Right renal pelvis (tissue), 4 donors: ENCODE results near the gene ACTG2. TPM values are rescaled to one million over a fixed set of nuclear protein-coding genes. Genes with fewer than 3 reads are reported as not detected.
A peak's percentile ranks its signal among the peaks of the same experiment; 100 is the strongest.

Experiments
- DNase-seq, 4 donors: peaks; one replicate each; pipeline ENCODE4 v3.0.0-alpha.2; 2013; ENCODE audit warnings: low read depth in 4 of 4, low spot score in 3 of 4, missing footprints in 1 of 4
- polyA plus RNA-seq, 4 donors: library from polyadenylated mRNA; unstranded; fragments of 120-200 nt; gene quantifications; one replicate each; pipeline ENCODE4 v1.2.1, GENCODE V29; 2013; ENCODE audit not compliant: insufficient read length in 4 of 4

Gene ACTG2
- polyA plus RNA-seq, 4 donors = 0.80 to 2.9 (median 1.3) TPM

- DNase-seq = no peak
Measured at GRCh38 chr2:73911548-73912208, 18.9 kb downstream of the ACTG2 start.

GRCh38 chr2:73913414-73914054 is 20.7 kb downstream of the ACTG2 start:
- no peak for DNase-seq

DNA sequence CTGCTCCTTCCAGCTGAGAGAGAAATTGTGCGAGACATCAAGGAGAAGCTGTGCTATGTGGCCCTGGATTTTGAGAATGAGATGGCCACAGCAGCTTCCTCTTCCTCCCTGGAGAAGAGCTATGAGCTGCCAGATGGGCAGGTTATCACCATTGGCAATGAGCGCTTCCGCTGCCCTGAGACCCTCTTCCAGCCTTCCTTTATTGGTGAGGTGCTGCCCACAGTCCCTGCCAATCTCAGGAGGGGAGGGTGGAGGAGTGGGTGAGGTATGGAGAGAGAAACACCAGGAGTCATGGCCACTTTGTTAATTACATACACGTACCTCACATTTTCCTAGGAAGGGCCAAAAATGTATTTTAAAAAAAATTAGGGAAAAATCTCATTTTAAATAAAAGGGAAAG is 21.9 kb downstream of the ACTG2 start:
- DNase-seq = no peak

DNA sequence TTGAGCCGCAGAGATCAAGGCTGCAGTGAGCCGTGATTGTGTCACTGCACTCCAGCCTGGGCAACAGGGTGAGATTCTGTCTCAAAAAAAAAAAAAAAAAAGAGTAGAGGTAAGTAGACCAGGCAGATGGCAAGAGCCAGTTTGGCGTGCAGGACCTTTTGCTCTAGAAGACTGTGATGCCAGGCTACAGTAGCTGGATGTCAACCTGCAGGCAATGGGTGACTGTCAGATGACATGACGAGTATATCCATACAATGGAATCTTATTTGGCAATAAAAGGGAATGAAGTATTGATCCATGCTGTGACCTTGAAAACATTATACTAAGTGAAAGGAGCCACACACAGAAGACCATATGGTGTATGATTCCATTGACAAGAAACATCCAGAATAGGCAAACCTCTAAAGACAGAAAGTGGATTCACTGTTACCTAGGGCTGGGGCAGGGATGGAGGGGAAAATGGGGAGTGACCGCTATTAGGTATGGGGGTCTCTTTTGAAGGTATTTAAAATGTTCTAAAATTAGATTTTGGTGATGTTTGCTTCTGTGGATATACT is 22.7 kb downstream of the ACTG2 start:
- DNase-seq = no peak

GRCh38 chr2:73916666-73917065 is 23.9 kb downstream of the ACTG2 start:
- DNase-seq = no peak

GRCh38 chr2:73917296-73917695 is 24.5 kb downstream of the ACTG2 start:
- DNase-seq = no peak

- no peak for DNase-seq
Measured at GRCh38 chr2:73917696-73918207, 24.9 kb downstream of the ACTG2 start.

- no peak for DNase-seq
Measured at GRCh38 chr2:73918856-73919255, 26.0 kb downstream of the ACTG2 start.

DNA sequence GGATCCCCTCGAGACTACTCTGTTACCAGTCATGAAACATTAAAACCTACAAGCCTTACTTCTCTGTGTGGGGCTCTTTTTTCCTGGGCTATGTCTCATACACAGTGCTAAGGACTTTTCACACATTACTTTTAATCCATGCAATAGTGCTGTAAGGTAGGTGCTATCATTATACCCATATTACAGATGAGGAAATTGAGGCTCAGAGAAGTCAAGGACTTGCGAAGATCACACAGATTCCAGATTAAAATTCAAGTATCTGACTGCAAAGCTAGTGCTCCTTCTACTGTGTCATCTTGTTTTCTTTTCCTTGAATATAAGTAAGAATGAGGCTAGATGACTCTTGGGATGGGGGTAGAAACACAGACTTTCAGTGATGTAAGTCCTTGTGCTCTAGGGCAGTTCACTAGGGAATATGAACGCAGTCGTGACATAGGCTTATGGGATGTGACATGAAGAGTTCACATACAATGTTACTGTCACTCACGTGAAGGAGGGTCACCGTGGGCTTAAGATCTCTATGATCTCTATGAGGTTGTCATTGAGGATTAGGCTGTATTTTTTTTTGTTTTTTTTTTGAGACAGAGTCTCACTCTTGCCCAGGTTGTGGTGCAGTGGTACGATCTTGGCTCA is 26.9 kb downstream of the ACTG2 start:
- DNase-seq = no peak

DNA sequence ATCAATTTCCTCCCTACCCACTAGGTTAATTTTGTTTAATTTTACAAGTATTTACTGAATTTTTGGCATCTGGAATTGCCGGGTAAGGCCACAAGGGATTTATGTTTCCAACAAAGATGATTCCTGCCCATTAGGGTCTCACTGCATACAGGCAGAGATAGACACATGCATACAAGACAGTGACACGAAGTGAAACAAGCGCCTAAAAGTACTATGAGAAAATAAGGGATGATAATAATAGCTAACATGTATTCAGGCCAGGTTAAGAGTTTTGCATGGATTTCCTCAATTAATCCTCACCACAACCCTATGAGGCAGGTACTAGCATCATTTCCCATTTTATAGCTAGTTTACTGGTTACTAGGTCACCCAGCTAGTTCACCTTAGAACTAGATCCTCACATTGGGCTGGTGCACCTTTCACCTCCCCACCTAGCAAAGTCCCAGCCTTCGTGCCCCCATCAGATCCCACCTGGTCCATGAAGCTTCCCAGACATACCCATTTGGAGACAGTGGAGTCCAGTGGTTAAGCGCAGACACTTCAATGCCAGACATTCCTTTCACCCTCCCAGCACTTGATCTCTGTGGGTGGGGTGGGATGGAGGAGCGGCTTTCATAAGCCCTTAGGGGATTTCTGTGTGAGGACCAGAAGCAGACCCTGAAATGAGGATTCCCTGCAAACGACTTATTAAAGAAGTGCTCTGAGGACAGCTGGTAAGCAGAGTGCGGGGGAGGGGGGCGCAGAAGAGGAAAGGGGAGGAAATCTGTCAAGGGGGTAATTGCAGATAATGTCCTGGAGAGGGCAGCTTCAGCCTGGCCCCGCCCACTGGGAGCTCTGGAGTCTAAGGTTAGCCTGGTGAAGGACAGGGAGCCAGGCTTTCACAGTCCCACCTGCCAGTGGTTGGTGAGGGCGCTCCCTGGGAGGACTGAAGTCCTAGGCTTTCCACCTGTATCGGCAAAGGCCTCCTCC is 28.1 kb downstream of the ACTG2 start:
- no peak for DNase-seq

GRCh38 chr2:73921581-73921980 is 28.8 kb downstream of the ACTG2 start:
- no peak for DNase-seq

DNA sequence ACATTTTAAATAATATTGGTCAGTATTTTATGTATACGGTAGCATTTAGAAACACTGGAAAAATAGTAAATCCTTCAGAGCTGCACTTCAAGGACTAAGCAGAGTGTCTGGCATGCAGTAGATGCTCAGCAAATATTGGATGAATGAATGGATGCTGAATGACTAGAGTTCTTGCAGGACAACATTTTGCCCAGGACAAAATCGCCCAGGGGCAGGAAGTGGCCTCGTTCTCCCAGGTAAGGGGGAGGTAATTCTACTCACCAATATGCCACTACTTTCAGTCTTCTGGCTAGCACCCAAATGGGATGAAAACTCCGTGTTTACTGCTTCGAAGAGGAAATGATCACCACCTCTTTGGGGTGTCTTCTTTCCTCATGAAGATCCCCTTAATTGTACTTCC is 29.9 kb downstream of the ACTG2 start:
- no peak for DNase-seq

GRCh38 chr2:73925033-73925704 is 32.4 kb downstream of the ACTG2 start:
- DNase-seq = no peak

GRCh38 chr2:73925853-73926492 is 33.2 kb downstream of the ACTG2 start:
- DNase-seq = no peak

DNA sequence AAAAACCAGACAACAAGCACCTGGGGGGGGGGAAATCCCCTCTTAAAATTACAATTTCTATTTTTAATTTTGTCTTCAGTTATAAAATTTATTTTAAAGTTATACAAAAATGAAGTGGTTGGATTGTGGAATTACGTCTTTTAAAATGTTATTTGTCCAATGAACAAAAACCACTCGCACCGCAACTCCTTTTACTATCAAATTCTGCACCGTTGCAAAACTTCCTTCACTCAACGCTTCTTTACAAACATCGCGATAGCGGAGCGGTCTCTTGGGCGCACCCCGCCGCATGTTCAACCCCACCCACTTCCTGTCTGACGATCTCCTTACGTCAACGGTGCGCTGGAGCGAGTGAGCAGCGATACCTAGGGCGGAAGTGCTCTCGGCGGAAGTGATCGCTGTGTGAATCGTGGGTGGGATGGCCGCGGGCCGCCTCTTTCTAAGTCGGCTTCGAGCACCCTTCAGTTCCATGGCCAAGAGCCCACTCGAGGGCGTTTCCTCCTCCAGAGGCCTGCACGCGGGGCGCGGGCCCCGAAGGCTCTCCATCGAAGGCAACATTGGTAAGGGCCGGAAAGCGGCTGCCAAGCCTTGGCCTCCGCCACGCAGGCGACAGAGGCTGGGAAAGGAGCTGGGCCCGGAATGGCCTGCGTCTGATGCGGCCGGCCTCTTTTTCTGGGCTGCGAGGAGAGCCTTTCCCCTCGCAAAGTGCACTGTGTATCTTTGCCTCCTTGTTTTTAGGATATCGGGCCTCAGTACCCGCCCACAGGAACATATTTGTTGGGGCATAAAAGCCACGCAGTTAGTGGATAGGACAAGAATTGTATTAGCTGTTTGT is 33.9 kb downstream of the ACTG2 start, which contains the start of gene DGUOK:
DGUOK (plus strand) TSS at position 388 of the 835 bp plus-strand sequence; CDS start at position 419, 31 bp downstream.
- peak; percentile 97 to 99 (median 98) for DNase-seq

- no peak for DNase-seq
Measured at GRCh38 chr2:73927344-73927743, 34.5 kb downstream of the ACTG2 start.

- DNase-seq = no peak
Measured at GRCh38 chr2:73928963-73929347, 36.1 kb downstream of the ACTG2 start.

DNA sequence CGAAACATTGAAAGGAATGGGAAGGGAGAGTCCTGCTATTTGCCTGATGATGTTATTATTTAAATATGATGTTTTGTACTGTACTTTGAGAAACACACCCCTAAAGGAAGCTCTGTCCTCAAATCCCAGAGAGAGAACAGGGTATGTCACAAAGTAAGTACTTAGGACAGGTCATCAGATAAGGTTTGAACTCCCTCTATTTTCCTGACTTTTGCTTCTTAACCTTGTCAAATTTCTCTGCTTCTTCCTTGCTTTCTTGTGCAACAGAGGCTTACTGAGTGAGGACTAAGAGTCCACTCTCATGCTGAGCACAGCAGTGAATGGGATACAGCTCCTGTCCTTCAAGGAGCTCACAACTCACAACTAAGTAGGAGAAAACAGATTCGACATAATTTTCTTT is 37.6 kb downstream of the ACTG2 start:
- no peak for DNase-seq
